AG04449 (cell line): ENCODE results near the gene PDE4B.

Experiments used
- CTCF ChIA-PET: fragments of 350-600 bp; formaldehyde crosslinking; extraction: SDS; loops from one replicate; lab custom pipeline; 2021; ENCODE audit warnings: antibody characterized with exemption; lab: Yijun Ruan, JAX
- POLR2A ChIA-PET: fragments of 400-600, 350-600 bp; formaldehyde crosslinking; extraction: SDS; loops from one replicate; lab custom pipeline; 2020; ENCODE audit warnings: antibody characterized with exemption, inconsistent platforms; lab: Yijun Ruan, JAX
- DNase-seq: peaks from one replicate; pipeline ENCODE4 v3.0.0-alpha.2; 2010; ENCODE audit warnings: low read depth, low spot score
- H3K4me3 ChIP-seq: 2 replicates; pipeline ENCODE4 v1.5.1; 2011; ENCODE audit warnings: low read depth, mild to moderate bottlenecking, control low read depth, low read length
- TF ChIP-seq, protein P1 (sequence below): IDR thresholded peaks from one replicate; pipeline ENCODE4 v1.5.1; 2011; ENCODE audit warnings: mild to moderate bottlenecking, moderate library complexity, low read length, control low read depth, inconsistent platforms; ENCODE audit not compliant: insufficient read depth; ENCODE audit errors: missing control alignments

The PDE4B gene

DNA sequence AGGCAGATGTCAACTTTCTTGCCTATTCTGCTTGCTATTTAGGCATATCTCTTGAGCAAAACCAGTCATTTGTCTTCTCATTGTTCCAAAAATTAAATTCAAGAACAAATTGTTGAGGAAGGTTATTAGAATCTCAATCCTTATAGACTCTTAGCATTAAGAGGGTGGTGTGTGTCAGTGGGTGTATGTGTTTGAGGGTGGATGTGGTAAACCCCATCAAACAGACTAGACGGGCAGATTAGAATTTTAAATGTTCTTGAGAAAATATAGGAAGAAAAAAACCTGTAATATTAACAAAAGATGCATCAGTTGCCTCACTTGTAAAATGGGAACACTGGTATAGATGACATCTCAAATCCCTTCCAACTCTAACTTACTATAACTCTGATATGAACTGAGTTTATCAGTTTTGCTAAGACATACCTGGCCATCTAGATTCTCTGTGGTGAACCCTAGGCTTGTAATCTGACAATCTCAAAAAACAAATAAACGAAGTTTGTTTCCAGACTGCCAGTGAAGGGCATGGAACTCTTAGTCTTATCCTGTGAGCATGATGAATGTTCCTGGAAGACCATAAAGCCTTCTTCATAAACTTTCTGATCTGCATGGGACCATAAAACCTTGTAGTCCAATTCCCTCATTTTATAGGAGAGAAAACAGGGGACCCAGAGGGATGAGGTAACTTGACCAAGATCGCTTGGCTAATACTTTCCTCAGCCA is 564.9 kb downstream of the PDE4B start:
- ChIA-PET POLR2A (no interaction called here), CTCF (interaction anchor here (1.5 kb wide), 1 partner anchor 146 kb away, joined by 6 read pairs; no protein-coding TSS in a partner anchor)
- no peak for DNase-seq
- H3K4me3 ChIP-seq = no peak overlapping the region
- TF ChIP-seq, protein P1, sequence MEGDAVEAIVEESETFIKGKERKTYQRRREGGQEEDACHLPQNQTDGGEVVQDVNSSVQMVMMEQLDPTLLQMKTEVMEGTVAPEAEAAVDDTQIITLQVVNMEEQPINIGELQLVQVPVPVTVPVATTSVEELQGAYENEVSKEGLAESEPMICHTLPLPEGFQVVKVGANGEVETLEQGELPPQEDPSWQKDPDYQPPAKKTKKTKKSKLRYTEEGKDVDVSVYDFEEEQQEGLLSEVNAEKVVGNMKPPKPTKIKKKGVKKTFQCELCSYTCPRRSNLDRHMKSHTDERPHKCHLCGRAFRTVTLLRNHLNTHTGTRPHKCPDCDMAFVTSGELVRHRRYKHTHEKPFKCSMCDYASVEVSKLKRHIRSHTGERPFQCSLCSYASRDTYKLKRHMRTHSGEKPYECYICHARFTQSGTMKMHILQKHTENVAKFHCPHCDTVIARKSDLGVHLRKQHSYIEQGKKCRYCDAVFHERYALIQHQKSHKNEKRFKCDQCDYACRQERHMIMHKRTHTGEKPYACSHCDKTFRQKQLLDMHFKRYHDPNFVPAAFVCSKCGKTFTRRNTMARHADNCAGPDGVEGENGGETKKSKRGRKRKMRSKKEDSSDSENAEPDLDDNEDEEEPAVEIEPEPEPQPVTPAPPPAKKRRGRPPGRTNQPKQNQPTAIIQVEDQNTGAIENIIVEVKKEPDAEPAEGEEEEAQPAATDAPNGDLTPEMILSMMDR = no peak

DNA sequence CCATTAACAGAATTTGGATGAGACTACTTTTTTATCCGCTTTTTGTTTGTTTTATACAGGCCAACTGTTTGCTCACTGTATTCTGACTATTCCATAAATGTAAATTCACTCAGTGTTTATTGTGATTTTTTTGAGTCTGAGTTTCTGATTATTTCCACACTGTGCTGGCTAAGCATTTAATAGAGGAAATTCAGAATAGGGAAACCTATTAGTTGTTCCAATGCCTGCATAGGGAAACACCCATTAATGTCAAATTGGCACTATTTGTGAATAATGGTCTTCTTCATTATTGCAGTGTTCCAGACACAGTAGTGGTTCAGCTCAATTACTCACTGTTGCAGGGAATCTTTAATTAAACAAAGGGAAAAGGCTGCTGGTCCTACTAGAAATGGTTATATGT is 566.6 kb downstream of the PDE4B start:
- ChIA-PET POLR2A (no interaction called here), CTCF (interaction anchor here (0.8 to 1.6 kb wide), 2 partner anchors 14 to 87 kb away, joined by 3 to 4 read pairs; no protein-coding TSS in a partner anchor)
- no peak for DNase-seq
- TF ChIP-seq, protein P1 = no peak
- no peak overlapping the region for H3K4me3 ChIP-seq

DNA sequence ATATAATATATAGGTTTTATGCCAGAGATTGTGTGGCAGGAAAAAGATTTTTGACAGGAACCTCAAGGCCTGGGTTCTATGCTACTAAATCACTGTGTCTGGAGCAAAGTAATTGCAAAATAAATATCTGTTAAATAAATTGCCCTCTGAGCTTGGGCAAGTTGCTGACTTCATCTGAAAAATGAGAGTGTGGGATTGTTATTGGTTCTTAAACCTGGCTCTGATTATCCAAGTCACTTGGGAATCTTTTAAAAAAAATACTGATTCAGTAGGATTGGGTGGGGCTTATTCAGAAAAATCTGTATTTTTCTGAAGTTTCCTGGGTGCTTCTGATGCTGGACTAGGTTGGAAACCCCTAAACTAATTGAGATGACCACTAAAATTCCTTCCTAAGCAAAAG is 567.1 kb downstream of the PDE4B start:
- POLR2A ChIA-PET = no interaction called here
- CTCF ChIA-PET = interaction anchor here (0.8 to 1.6 kb wide), 2 partner anchors 15 to 87 kb away, joined by 3 to 4 read pairs; no protein-coding TSS in a partner anchor
- TF ChIP-seq, protein P1 = no peak
- no peak overlapping the region for H3K4me3 ChIP-seq
- no peak for DNase-seq

DNA sequence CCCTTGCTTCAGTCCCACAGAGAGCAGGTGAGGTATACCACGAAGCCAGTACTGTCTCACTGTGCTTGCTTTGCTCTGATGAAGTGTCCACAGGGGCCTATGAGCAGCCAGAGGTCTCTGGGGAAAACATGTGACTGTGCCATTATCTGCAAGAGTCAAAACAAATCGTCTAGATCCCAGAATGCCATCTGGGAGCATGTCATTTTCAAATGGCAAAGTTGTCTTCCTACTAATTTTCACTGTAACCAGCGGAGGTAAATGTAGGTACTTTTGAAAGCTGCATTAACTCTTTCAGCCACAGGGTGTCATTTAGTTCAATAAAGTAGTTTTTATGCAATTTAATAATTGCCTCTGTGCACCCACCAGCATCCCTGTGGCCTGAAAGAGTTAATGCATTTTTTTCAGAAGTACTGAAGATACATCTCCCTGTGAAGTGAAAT is 567.6 kb downstream of the PDE4B start:
- CTCF ChIA-PET = interaction anchor here (0.8 to 1.6 kb wide), 2 partner anchors 15 to 86 kb away, joined by 3 to 4 read pairs; no protein-coding TSS in a partner anchor
- DNase-seq = no peak
- POLR2A ChIA-PET = no interaction called here
- H3K4me3 ChIP-seq = no peak overlapping the region
- TF ChIP-seq, protein P1 = no peak

DNA sequence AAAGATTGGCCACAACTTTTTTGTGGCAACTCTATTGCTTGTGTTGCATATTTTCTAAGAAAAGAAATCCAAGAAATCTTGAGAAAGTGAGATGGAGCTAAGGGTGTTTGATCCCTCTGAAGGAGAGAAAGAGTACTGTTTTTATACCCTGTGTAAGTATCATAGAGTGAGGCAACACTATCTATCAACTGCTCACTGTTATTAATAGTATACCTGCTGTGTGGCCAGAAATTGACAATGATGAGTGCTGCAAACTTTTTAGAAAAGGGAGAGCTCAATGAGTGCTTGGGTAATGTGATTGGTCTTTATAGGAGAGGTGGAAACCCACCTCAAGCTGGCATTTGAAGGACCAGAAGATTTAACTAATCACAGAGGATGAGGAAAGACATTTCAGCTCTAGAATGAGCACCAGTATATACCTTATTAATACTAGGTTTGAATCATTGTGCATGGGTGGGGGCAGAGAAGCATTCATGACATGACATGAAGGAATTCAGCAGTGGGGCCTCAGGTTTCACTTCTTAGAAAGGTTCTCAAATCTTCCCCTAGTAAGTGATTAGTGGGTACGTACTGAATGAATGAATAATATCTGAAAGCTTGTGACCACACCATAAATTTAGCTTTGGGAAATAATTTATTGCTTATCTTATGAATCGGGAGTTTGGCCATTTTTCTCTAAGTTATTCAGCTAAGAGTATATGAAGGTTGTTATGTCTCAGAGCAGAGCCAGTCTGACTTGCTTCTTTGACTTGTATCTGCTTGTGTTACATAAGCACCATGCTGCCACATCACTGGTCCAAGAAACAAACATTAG is 572.1 kb downstream of the PDE4B start:
- POLR2A ChIA-PET = no interaction called here
- H3K4me3 ChIP-seq = no peak overlapping the region
- CTCF ChIA-PET = interaction anchor here (0.7 to 2.1 kb wide), 7 partner anchors 9 to 138 kb away, joined by 3 to 7 read pairs (median 5); no protein-coding TSS in a partner anchor
- TF ChIP-seq, protein P1 = no peak
- peak; percentile 36 for DNase-seq
